ENCODE results near the gene NF2.

NF2 gene

DNA sequence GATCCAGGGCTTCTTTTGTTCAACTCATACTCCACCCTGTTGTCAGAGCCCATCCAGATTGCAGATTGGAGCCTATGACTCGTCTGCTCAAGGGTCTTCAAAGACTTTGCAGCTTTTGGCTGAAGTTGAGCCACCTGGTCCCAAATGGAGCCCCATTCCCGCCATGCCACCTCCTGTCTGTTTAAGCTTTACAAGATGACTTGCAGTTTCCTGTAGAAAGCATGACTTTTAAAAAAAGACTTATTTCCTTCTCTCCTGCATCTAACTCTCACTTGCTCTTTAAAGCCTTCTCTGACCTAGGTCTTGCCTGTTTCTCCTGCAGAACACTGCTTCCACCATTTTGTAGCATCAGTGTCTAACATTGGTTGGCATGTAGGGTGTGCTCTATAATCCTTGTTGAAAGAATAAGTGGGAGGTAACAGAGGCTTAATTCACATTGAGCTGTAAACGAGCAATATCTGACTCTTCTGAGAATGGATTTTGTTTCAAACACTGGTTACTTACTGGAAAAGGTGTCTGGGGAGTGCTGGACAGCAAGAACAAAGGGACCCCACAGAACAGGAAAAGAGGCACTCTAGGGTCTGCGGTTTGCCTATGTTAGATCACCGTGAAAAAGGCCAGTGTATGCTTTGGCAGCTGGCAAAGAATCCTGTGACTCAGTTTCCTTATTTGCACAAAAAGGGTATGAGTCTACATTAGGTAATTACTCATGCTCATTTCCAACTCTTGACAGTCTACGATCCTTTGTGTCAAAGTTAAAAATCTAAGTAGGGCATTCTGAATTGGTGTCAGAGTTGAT lies 30.3 kb downstream of the NF2 start:
- DNase-seq, result no peak

DNA sequence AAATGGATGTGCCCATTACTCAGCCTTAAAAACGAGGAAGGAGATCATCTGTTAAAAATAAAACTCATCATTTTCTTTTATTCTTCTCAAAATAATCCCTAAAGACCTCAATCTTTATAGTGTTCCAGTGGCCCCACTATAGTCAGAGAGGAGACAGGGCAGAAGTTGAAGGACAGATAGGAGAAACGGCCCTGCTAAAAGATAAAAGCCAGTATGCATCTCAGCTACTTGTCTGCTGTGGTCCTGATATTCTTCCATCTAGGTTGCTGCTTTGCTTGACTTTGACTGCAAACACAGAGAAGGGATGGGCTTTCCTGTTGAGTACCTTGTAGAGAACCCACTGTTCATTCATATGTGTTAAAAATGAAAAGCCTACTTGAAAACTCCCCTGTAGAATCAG lies 31.4 kb downstream of the NF2 start:
- DNase-seq, result no peak

DNA sequence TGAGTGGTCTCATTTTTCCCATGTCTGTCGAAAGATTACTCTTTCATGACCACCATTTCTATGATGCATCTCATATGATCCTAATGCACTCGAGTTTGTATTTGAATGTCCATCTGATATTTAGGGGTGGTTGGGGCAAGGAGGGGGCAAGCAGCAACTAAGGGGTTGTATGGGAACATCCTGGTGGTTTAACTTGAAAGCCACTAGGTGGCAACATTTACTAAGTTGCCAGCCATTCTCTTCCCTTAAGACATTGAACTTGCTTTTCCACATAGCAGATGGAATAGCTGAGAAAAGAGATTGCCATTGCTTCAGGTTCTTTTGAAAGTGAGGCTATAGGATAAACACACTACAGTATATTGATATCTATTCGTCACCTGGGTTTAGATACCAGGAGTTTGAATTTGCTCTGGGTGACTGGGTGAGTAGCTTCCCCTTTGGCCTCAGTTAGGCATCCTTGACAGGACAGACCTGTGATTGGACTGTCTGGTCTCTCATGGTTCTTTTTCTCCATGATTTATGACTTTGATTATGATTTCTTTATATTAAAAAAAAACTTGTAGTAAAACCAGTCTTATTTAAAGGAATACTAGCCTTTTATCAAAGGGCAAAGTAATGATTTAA lies 32.4 kb downstream of the NF2 start:
- DNase-seq, result peak; percentile 61

GRCh38 chr22:29636751-29637150 lies 33.3 kb downstream of the NF2 start:
- no peak for DNase-seq

DNA sequence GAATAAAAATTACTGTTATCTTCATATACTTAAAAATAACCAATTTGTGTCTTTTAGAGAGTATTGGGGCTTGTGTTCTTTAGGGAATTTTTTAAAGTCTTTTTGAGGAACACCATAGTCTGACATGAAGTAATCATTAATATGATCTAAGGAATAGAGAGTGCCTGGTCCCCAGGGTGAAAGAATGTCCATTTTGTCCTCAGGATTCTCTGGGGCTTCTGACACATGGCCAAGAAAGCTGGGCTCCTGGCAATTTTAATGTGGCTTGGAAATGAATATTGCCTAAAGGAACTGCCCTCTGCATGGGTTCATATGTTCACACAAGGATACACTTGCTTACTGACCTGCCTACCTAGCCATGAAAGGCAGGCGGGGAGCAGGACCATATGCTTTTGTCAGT lies 33.7 kb downstream of the NF2 start:
- no peak for DNase-seq

DNA sequence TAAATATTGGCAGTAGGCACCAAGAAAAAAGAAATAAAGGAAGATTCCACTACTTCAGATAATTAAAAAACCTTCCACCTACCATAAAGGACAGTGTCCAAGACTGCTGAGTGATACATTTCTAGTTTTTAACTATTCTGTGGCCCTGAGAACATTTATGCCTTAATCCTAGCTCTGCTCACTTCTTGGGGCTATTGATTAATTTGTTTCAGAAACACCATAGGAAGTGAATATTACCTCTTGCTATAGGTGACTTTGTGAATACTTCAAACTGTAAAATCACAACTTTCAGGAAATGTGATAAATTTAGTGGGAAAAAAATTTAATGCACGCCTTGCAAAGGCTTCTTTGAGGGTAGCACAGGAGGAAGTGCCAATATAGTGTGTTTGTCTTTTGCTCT lies 35.2 kb downstream of the NF2 start:
- DNase-seq, result no peak

GRCh38 chr22:29639096-29639495 lies 35.7 kb downstream of the NF2 start:
- no peak for DNase-seq

DNA sequence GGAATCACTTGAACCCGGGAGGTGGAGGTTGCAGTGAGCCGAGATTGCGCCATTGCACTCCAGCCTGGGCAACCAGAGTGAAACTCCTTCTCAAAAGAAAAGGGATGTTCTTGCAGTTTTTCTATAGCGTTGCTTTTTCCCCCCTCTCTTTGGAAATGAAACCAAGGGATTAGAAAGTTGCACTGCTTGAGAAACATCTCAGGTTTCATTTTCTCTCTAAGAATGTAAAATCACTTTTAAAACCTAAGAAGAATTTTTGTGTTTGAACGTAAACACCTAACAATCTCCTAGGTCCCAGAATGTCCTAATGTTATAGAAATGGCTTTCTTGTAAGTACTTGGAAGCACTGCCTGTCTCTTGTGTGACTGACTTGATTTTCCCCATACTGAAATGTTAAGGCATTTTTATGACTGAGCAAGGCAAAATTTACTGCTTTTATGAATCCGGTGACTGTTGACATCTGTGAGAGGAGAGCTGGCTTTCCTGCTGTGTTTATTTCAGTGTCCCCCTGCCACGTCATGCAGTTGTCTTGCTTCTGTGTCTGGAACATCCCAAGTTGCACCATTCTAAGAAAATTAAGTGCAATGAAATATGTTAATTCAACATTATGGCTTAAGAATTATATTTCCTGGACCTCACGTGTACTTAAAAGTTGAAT lies 37.7 kb downstream of the NF2 start:
- DNase-seq, result no peak

GRCh38 chr22:29641700-29642330 lies 38.4 kb downstream of the NF2 start:
- DNase-seq, result peak; percentile 21

DNA sequence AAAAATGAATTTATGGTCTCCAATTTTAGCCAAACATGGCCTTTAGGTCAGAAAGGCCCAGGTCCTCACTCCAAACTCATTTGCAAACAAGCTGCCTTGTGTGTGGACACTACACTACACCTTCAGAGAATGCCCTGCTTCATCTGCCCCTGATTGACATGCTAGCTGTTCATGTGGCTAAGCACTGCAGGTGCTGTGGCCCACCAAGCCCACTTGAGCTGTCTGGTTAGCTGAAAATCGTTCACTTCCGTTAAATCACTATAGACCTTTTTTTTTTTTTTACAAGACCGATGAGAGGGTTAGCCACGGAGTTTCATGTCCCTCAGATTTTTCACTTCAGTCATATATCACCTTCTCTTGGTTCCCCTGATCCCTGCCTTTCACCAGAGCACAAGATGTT lies 39.3 kb downstream of the NF2 start:
- no peak for DNase-seq

- no peak for DNase-seq
These were observed 44.7 kb downstream of the NF2 start for GRCh38 chr22:29647954-29648737.

DNA sequence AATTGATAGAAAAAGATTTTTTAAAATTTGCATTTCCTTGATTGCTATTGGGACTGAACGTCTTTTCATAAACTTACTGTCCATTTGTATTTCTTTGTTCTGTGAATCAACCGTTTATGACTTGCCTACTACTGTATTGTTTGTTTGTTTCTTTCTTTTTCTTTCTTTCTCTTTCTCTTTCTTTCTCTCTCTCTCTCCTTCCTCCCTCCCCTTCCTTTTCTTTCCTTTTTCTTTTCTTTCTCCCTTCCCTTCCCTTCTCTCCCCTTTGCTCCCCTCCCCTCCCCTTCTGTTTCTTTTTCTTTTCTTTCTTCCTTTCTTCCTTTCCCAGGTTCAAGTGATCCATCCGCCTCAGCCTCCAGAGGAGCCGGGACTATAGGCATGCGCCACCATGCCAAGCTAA lies 46.9 kb downstream of the NF2 start:
- DNase-seq, result no peak

DNA sequence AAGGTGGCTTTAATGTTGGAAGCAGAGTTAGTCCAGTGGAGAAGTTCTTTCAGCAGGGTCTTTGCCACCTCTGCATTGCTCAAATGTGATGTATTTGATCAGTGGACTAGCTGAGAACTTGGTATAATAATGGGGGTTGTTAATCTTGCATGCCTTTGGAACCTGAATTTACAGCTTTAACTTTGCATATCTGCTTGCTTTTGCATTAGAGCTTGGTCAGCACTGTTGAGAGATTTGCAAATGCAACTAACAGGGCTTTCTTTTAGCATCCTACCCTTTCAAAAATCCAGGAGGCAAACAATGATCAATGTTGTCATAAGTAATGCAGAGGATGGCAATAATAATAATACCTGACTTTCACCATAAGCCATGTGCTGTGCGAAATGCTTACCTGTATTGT lies 48.2 kb downstream of the NF2 start:
- DNase-seq, result no peak

- no peak for DNase-seq
These were observed 51.0 kb downstream of the NF2 start for GRCh38 chr22:29654420-29654819.

- DNase-seq, result no peak
These were observed 51.4 kb downstream of the NF2 start for GRCh38 chr22:29654882-29655281.

DNA sequence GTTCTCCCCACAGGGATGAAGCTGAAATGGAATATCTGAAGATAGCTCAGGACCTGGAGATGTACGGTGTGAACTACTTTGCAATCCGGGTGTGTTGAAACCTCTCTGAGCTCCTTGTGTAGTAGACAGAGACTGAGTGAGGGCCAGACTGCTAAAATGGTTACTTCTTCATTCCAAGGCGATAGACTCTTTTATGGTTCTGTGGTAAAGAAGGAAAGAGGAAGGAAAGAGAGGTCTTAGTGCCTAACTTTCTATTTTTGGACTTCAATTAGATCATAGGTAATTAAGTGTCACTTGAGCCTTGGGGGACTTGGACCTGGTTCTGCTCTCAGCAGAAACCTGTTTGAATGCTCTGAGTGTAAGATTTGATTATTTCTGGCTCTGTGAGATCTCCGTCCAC lies 54.7 kb downstream of the NF2 start:
- DNase-seq, result no peak

DNA sequence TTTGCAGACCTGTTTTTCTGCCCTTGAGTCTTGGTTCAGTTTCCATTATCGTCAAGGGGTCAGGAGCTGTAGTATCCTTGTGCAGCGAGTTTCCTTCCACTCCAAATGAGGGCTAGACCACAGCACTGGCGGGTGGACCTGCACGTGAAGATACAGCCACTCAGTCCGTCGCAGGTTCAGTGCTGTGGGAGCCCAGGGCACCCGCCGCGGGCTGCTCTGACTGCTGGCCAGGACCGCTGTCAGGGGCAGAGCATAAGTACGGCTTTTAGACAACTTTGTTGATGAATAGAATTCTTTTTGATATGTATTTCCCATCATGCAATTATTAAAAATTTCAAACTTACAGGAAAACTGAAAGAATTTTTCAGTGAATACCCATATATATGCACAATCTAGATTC lies 56.6 kb downstream of the NF2 start:
- DNase-seq, result no peak

GRCh38 chr22:29661336-29661735 lies 57.9 kb downstream of the NF2 start:
- no peak for DNase-seq

DNA sequence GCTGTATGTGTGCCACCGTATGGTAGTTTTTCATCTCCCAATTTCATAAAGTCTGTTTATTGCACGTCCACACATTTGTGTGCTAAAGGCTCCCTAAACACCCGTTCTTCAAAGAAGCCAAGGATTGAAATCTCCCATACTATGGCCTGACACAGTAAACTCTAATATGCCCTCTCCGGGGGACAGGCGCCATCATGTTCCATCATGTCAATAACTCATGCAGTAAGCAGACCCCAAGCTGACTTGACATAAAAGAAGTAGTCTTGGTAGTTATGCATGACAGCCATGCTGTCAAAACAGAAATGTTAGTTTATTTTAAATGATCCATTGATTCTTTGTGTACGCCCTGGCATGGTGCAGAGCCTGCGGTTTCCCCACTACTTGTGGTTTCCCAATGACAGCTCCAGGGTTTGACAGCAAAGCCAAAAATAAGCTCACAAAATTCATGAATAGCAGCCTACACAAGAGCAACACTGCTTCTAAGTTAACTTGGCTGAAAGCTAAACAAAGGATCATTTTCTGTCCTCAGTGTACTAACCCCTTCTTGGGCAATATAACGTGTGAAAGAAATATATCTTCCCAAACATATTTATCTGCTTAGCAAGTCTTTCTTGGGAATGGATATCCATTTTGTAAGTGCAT lies 59.9 kb downstream of the NF2 start:
- DNase-seq, result no peak

DNA sequence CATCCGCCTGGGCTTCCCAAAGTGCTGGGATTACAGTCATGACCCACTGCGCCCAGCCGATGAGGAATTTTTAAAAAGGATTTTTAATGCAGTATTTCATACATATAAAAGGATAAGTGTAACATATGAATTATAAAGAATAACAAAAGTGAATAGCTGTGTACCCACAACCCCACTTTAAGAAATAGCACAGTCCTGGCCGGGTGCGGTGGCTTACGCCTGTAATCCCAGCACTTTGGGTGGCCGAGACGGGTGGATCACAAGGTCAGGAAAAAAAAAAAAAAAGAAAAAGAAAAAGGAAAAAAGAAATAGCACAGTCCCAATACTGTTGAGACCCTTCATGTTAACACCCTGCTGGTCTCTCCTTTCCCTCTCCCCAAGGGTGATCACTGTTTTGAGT lies 62.1 kb downstream of the NF2 start:
- DNase-seq, result no peak

- DNase-seq, result no peak
These were observed 65.2 kb downstream of the NF2 start for GRCh38 chr22:29668673-29669072.

- DNase-seq, result no peak
These were observed 67.2 kb downstream of the NF2 start for GRCh38 chr22:29670626-29671025.

Data from NCI-H1694 (cell line).